Caco-2 (cell line): ENCODE data around the gene CC2D1A. TPM values are rescaled to one million over a fixed set of nuclear protein-coding genes. Genes with fewer than 3 reads are reported as not detected.

Source experiments
- BruUV-seq: library from RNA; stranded (reverse); fragments of 400-500 nt; replicated peaks from 2 replicates; lab custom pipeline; 2021; lab: Mats Ljungman, UMichigan
- CTCF ChIA-PET: fragments of 300-600 bp; sonication (Branson Sonifier 250); formaldehyde crosslinking; loops from one replicate; lab custom pipeline; 2022; ENCODE audit warnings: antibody characterized with exemption; lab: Charles Lee
- POLR2A ChIA-PET: fragments of 300-600 bp; sonication (Branson Sonifier 250); formaldehyde crosslinking; loops from one replicate; lab custom pipeline; 2022; ENCODE audit warnings: antibody characterized with exemption; lab: Charles Lee
- DNase-seq, 2 experiments: peaks; one replicate each; pipeline versions ENCODE4 v3.0.0 to v3.0.0-alpha.2; 2020 to 2022
- H3K27me3 ChIP-seq: replicated peaks from 2 replicates; pipeline ENCODE4 v1.6.0; 2011; ENCODE audit warnings: low read length; ENCODE audit not compliant: control insufficient read depth, insufficient read depth
- H3K36me3 ChIP-seq: 2 replicates; pipeline ENCODE4 v1.5.1; 2011; ENCODE audit warnings: low read length; ENCODE audit not compliant: control insufficient read depth, insufficient read depth
- H3K4me1 ChIP-seq: fragments of 250-450 bp; sonication (Bioruptor Pico); 2 replicates; pipeline ENCODE4 v1.5.1; 2020; ENCODE audit warnings: mild to moderate bottlenecking
- H3K4me3 ChIP-seq: 2 replicates; pipeline ENCODE4 v1.5.1; 2011; ENCODE audit warnings: low read depth, mild to moderate bottlenecking, control low read depth, low read length
- H3K9me3 ChIP-seq: fragments of 250-450 bp; sonication (Bioruptor Pico); 2 replicates; pipeline ENCODE4 v1.5.1; 2020; ENCODE audit warnings: mild to moderate bottlenecking, moderate library complexity
- H3K27ac Mint-ChIP-seq: one replicate; pipeline ENCODE4 v1.8.0; 2022; ENCODE audit warnings: mixed read lengths; ENCODE audit not compliant: unreplicated experiment
- H3K27me3 Mint-ChIP-seq: one replicate; pipeline ENCODE4 v1.8.0; 2022; ENCODE audit warnings: mixed read lengths; ENCODE audit not compliant: insufficient read depth, unreplicated experiment
- H3K36me3 Mint-ChIP-seq: one replicate; pipeline ENCODE4 v1.8.0; 2022; ENCODE audit warnings: mild to moderate bottlenecking, mixed read lengths; ENCODE audit not compliant: insufficient read depth, unreplicated experiment
- H3K4me1 Mint-ChIP-seq: one replicate; pipeline ENCODE4 v1.8.0; 2022; ENCODE audit warnings: low read depth, mixed read lengths; ENCODE audit not compliant: unreplicated experiment
- H3K4me3 Mint-ChIP-seq: one replicate; pipeline ENCODE4 v1.8.0; 2022; ENCODE audit warnings: mild to moderate bottlenecking, moderate library complexity, mixed read lengths; ENCODE audit not compliant: unreplicated experiment
- H3K9me3 Mint-ChIP-seq: one replicate; pipeline ENCODE4 v1.8.0; 2022; ENCODE audit warnings: mixed read lengths; ENCODE audit not compliant: unreplicated experiment
- CTCF ChIP-seq, 2 experiments: fragments of 200-600 bp in 1 of 2; IDR thresholded peaks; 1 replicate in 1 of 2; 2 replicates in 1 of 2; pipeline versions ENCODE4 v1.5.1 to v1.8.0; 2011 to 2022; ENCODE audit warnings: antibody characterized with exemption in 1 of 2, control low read depth in 1 of 2, inconsistent platforms in 1 of 2, low read depth in 1 of 2, low read length in 1 of 2, mild to moderate bottlenecking in 1 of 2, moderate library complexity in 1 of 2; ENCODE audit not compliant: insufficient read depth in 1 of 2, severe bottlenecking in 1 of 2, unreplicated experiment in 1 of 2
- intact Hi-C: fragments of 100-400 bp; cut with micrococcal nuclease; formaldehyde crosslinking; loops from one replicate; pipeline ENCODE4 v1.10.0; 2022; ENCODE audit not compliant: unreplicated experiment
- total RNA-seq: library from RNA; stranded (reverse); gene quantifications from 2 replicates; pipeline ENCODE4 v1.2.3, GENCODE V29; 2022

The CC2D1A gene
- total RNA-seq, 1 experiment from 2014 or later, result 48.2 TPM

- no peaks in the 10 kb centered on the region for H3K27me3 Mint-ChIP-seq
- intact Hi-C loops, result no loop called here
- ChIA-PET POLR2A (no interaction called here), CTCF (no interaction called here)
- Histone ChIP-seq H3K36me3 (no peaks in the 10 kb centered on the region), H3K4me1 (peaks cover 13% of the 10 kb centered on the region), H3K4me3 (no peak within 1 kb of the TSS), H3K27me3 (no peaks in the 10 kb centered on the region), H3K9me3 (no peaks in the 10 kb centered on the region)
- no peak for TF ChIP-seq CTCF (IDR thresholded peaks at IDR 0.05; ENCODE audit: insufficient read depth in 1 of 2, low read depth in 1 of 2, low read length in 1 of 2, severe bottlenecking in 1 of 2, unreplicated experiment in 1 of 2)
- DNase-seq, result no peak
- H3K4me3 Mint-ChIP-seq, result no peak within 1 kb of the TSS
- H3K27ac Mint-ChIP-seq, result no peak within 1 kb of the TSS
- no TSS peak for BruUV-seq
- H3K9me3 Mint-ChIP-seq, result no peaks in the 10 kb centered on the region
- H3K4me1 Mint-ChIP-seq, result no peaks in the 10 kb centered on the region
- no peaks in the 10 kb centered on the region for H3K36me3 Mint-ChIP-seq
Observed at GRCh38 chr19:13876834-13877233, 29.2 kb upstream of the CC2D1A start, which contains the start of gene NANOS3. NANOS3 (plus strand) TSS chr19:13877134; CDS start chr19:13877249, 115 bp downstream.

- intact Hi-C loops, result no loop called here
- no peaks in the 10 kb centered on the region for H3K9me3 Mint-ChIP-seq
- ChIA-PET CTCF (no interaction called here), POLR2A (no interaction called here)
- Histone ChIP-seq H3K4me3 (no peak overlapping the region), H3K27me3 (no peaks in the 10 kb centered on the region), H3K9me3 (no peaks in the 10 kb centered on the region), H3K36me3 (no peaks in the 10 kb centered on the region), H3K4me1 (peaks cover 13% of the 10 kb centered on the region)
- DNase-seq, result no peak
- no TSS peak for BruUV-seq
- H3K36me3 Mint-ChIP-seq, result no peaks in the 10 kb centered on the region
- no peak for TF ChIP-seq CTCF (IDR thresholded peaks at IDR 0.05; ENCODE audit: insufficient read depth in 1 of 2, low read depth in 1 of 2, low read length in 1 of 2, severe bottlenecking in 1 of 2, unreplicated experiment in 1 of 2)
- H3K4me1 Mint-ChIP-seq, result no peaks in the 10 kb centered on the region
- no peak overlapping the region for H3K4me3 Mint-ChIP-seq
- H3K27me3 Mint-ChIP-seq, result no peaks in the 10 kb centered on the region
- no peak overlapping the region for H3K27ac Mint-ChIP-seq
Observed at GRCh38 chr19:13877303-13877702, 28.7 kb upstream of the CC2D1A start.

- Histone ChIP-seq H3K36me3 (no peaks in the 10 kb centered on the region), H3K4me1 (peaks cover 13% of the 10 kb centered on the region), H3K4me3 (peak overlapping the region; percentile 14), H3K9me3 (no peaks in the 10 kb centered on the region), H3K27me3 (no peaks in the 10 kb centered on the region)
- Mint-ChIP-seq H3K27me3 (no peaks in the 10 kb centered on the region), H3K4me1 (peaks cover 7% of the 10 kb centered on the region), H3K9me3 (no peaks in the 10 kb centered on the region), H3K36me3 (peaks cover 6% of the 10 kb centered on the region), H3K27ac (peak overlapping the region; percentile 48), H3K4me3 (peak overlapping the region; percentile 24)
- ChIA-PET POLR2A (no interaction called here), CTCF (interaction anchor here (0.6 to 1.2 kb wide), 4 partner anchors 18 to 194 kb away, joined by 3 to 6 read pairs (median 3); no protein-coding TSS in a partner anchor)
- DNase-seq, result peak; percentile 93 to 96
- BruUV-seq, result no TSS peak
- intact Hi-C loops, result loop anchor here (1.0 to 2.0 kb wide), 4 partner anchors 72 to 195 kb away; partner anchors contain the start of gene DCAF15
- TF ChIP-seq CTCF (IDR thresholded peaks at IDR 0.05; ENCODE audit: insufficient read depth in 1 of 2, low read depth in 1 of 2, low read length in 1 of 2, severe bottlenecking in 1 of 2, unreplicated experiment in 1 of 2), result peak; percentile 93 to 96
Observed at GRCh38 chr19:13880059-13881043, 25.6 kb upstream of the CC2D1A start.
